ENCODE data around the gene COL5A2.

COL5A2 gene

GRCh38 chr2:189179570-189179950, at the start of gene COL5A2:
TSS of gene COL5A2 (minus strand) at chr2:189179761. CDS start at chr2:189179604, 157 bp downstream.
- TF ChIP-seq, protein P1, sequence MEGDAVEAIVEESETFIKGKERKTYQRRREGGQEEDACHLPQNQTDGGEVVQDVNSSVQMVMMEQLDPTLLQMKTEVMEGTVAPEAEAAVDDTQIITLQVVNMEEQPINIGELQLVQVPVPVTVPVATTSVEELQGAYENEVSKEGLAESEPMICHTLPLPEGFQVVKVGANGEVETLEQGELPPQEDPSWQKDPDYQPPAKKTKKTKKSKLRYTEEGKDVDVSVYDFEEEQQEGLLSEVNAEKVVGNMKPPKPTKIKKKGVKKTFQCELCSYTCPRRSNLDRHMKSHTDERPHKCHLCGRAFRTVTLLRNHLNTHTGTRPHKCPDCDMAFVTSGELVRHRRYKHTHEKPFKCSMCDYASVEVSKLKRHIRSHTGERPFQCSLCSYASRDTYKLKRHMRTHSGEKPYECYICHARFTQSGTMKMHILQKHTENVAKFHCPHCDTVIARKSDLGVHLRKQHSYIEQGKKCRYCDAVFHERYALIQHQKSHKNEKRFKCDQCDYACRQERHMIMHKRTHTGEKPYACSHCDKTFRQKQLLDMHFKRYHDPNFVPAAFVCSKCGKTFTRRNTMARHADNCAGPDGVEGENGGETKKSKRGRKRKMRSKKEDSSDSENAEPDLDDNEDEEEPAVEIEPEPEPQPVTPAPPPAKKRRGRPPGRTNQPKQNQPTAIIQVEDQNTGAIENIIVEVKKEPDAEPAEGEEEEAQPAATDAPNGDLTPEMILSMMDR (IDR thresholded peaks at IDR 0.05; ENCODE audit: insufficient read depth, low read depth, low read length, missing control alignments) = no peak
- peak within 1 kb of the TSS; percentile 56 for H3K4me3 ChIP-seq (ENCODE audit: low read length)
- peak; percentile 73 for DNase-seq (ENCODE audit: low read depth)

DNA sequence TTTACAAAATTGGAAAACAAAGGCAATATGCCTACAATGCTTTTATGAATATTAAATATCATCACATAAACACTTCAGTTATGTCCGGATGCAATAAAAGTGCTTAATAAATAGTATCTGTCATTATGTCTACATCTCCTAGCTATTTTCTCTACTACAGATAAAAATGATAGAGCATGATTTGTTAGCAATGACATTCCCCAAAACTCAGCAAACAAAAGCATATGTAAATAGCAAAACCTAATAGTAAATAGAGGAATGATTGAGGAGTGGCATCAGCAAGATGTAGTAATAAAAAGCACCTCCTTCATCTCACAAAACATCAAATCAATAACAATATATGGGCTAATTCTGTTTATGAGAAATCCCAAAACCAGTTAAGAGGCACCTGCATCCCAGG, 46.5 kb upstream of the COL5A2 start:
- TF ChIP-seq, protein P1 (IDR thresholded peaks at IDR 0.05; ENCODE audit: insufficient read depth, low read depth, low read length, missing control alignments) = no peak
- H3K4me3 ChIP-seq (ENCODE audit: low read length) = no peak overlapping the region
- no peak for DNase-seq (ENCODE audit: low read depth)

- TF ChIP-seq, protein P1 (IDR thresholded peaks at IDR 0.05; ENCODE audit: insufficient read depth, low read depth, low read length, missing control alignments) = no peak
- no peak overlapping the region for H3K4me3 ChIP-seq (ENCODE audit: low read length)
- DNase-seq (ENCODE audit: low read depth) = no peak
These were observed 45.5 kb upstream of the COL5A2 start for GRCh38 chr2:189225032-189225431.

DNA sequence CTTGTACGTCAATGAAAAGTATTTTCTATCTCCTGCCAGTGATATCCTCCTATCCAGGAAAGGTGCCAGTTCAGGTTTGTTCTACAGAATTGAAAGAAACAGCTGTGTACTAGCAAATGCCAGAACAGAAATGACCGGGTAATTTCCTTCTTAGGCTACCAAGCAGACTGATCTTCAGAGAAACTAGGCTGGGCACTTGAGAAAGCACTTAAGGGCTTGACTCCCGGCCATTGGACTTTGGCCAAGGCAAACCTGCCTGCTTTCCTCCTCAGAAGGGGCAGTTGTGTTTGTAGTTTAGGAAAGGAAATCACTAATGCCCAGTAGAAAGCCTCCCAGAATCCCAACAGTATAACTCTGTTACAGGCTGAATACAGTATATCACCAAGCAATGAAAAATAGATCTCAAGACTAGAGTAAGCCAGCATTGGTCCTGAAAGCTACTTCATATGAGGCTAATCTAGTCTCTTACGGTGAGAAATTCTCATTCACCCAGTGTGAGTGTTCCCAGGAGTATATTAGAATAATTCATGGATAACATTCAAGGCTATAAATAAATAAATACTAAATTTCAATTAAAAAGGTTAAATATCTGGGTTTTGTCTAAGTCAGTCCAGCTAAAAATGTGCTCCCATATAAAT, 43.0 kb upstream of the COL5A2 start:
- no peak overlapping the region for H3K4me3 ChIP-seq (ENCODE audit: low read length)
- TF ChIP-seq, protein P1 (IDR thresholded peaks at IDR 0.05; ENCODE audit: insufficient read depth, low read depth, low read length, missing control alignments) = no peak
- peak; percentile 10 for DNase-seq (ENCODE audit: low read depth)

DNA sequence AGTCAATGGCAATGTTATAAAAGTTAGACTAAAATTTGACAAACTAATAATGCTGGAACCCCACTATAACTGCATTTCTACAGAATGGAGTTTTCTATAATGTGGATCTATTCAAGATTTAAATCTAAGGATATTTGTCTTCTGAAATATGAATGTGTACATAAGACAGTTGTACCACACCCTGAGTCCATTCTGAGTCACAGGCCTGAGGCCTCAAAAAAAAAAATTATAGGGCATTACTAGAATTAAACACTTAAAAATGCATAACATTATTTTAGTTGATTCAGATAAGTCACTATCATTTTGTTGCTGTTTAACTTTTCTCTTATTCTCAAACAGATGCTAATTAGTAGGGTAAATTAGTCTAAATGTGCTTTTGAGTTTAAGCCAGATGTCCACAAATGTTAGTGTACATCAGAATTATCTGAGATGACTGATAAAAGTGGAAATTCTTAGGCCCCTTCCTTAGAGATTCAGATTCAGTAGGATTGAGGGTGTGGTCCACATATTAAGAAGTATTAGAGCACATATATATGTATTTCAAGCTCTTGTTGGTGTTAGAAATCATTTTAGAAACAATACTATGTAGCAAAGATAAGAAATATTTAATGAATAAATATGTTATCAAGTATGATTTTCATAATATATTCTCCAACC, 42.4 kb upstream of the COL5A2 start:
- TF ChIP-seq, protein P1 (IDR thresholded peaks at IDR 0.05; ENCODE audit: insufficient read depth, low read depth, low read length, missing control alignments) = no peak
- no peak overlapping the region for H3K4me3 ChIP-seq (ENCODE audit: low read length)
- DNase-seq (ENCODE audit: low read depth) = peak; percentile 75

GRCh38 chr2:189218236-189218635, 38.7 kb upstream of the COL5A2 start:
- TF ChIP-seq, protein P1 (IDR thresholded peaks at IDR 0.05; ENCODE audit: insufficient read depth, low read depth, low read length, missing control alignments) = no peak
- DNase-seq (ENCODE audit: low read depth) = no peak

DNA sequence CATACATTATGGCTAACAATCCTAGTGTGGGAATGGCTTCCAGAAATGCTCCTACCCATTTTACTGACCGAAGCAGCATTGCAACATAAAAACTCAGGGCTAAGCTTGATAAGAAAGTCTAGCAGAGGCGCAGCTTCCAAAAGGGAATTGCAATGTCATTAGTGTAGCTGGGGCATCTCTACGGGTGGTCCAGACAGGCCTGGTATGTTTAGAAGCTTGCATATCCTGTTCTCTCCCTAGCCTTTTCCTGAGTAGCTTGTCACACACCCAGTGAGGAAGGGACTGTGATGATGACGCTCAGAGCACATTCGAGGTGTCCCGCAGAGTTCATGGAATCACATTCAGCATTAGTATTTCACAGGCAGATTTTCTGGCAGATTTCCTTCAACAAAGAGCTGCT, 38.0 kb upstream of the COL5A2 start:
- TF ChIP-seq, protein P1 (IDR thresholded peaks at IDR 0.05; ENCODE audit: insufficient read depth, low read depth, low read length, missing control alignments) = no peak
- no peak for DNase-seq (ENCODE audit: low read depth)
- no peak overlapping the region for H3K4me3 ChIP-seq (ENCODE audit: low read length)

More at GRCh38 chr2:189218236-189218635, 38.7 kb upstream of the COL5A2 start:
- no peak overlapping the region for H3K4me3 ChIP-seq (ENCODE audit: low read length)

Data from epithelial cell of esophagus (primary cell).